ENCODE data around the gene OR2G6. TPM values are rescaled to one million over a fixed set of nuclear protein-coding genes. Genes with fewer than 3 reads are reported as not detected.

Gene OR2G6
- total and polyA plus RNA-seq, 9 of the 15 experiments (the other 6 are each of a cell fraction or from before 2014, with no cell fraction given) = not detected

GRCh38 chr1:248521856-248522255 is 14.0 kb downstream of the OR2G6 start:
- intact Hi-C loops (cut with micrococcal nuclease) (loop anchor here (10.0 kb wide), 1 partner anchor 57 kb away; no protein-coding TSS in a partner anchor), in situ Hi-C loops (cut with MboI) (no loop called here)
- Histone ChIP-seq H3K4me1 (replicated peaks in 1 of 2; ENCODE audit: control insufficient read depth in 2 of 2, insufficient read depth in 2 of 2, low read length in 2 of 2) (no peaks in the 10 kb centered on the region), H3K4me3 (no peak overlapping the region), H3K27ac (ENCODE audit: extremely low read depth, low read depth, low read length) (no peak overlapping the region), H3K79me2 (ENCODE audit: control insufficient read depth, insufficient read depth, low read length) (no peaks in the 10 kb centered on the region), H3K9ac (ENCODE audit: insufficient read depth in 1 of 2, low read depth in 2 of 2, low read length in 2 of 2) (no peak overlapping the region), H3K9me1 (ENCODE audit: control insufficient read depth, insufficient read depth, low read length) (no peaks in the 10 kb centered on the region), H4K20me1 (replicated peaks; ENCODE audit: control insufficient read depth, insufficient read depth, low read length) (no peaks in the 10 kb centered on the region), H3K27me3 (ENCODE audit: control insufficient read depth in 2 of 2, insufficient read depth in 2 of 2, low read length in 2 of 2) (no peaks in the 10 kb centered on the region), H2AFZ (ENCODE audit: low read depth, low read length) (no peak overlapping the region), H3K36me3 (ENCODE audit: control insufficient read depth, insufficient read depth, low read length) (no peaks in the 10 kb centered on the region), H3K9me3 (replicated peaks; ENCODE audit: control insufficient read depth, insufficient read depth, low read depth, low read length) (no peaks in the 10 kb centered on the region), H3K4me2 (ENCODE audit: insufficient read depth, low read length) (no peak overlapping the region)
- ChIA-PET CTCF (ENCODE audit: low intra/inter-chr PET ratio) (no interaction called here), POLR2A (no interaction called here)
- no peak for FAIRE-seq
- ATAC-seq = no peak
- no peak for DNase-seq (ENCODE audit: extremely low read depth in 1 of 4, low spot score in 3 of 4)
- no TSS peak for BruUV-seq (replicated peaks)
- under 1% methylated on average over 12 of the region's 12 CpGs for WGBS (ENCODE audit: insufficient coverage, low coverage, missing lambda C conversion rate)
- TF ChIP-seq HEY1 (CRISPR knock-in tag; IDR thresholded peaks at IDR 0.05; ENCODE audit: borderline replicate concordance) = no peak
- TF ChIP-seq ZNF24 (IDR thresholded peaks at IDR 0.05) = no peak
- TF ChIP-seq RBM14 (IDR thresholded peaks at IDR 0.05; ENCODE audit: borderline replicate concordance, insufficient read depth, low read depth, low read length) = no peak
- no peak for TF ChIP-seq CREB3L1 (IDR thresholded peaks at IDR 0.05; ENCODE audit: borderline replicate concordance, low read depth)
- TF ChIP-seq SPI1 (IDR thresholded peaks at IDR 0.05; ENCODE audit: borderline replicate concordance, low read depth, low read length) = no peak
- no peak for TF ChIP-seq PTTG1 (tag; IDR thresholded peaks at IDR 0.05; ENCODE audit: low read depth)
- no peak for TF ChIP-seq RFX7 (CRISPR knock-in tag; IDR thresholded peaks at IDR 0.05)
- TF ChIP-seq TAF9B (IDR thresholded peaks at IDR 0.05; ENCODE audit: partially characterized antibody) = no peak
- no peak for TF ChIP-seq ZNF3 (CRISPR knock-in tag; IDR thresholded peaks at IDR 0.05)
- TF ChIP-seq MCM7 (IDR thresholded peaks at IDR 0.05) = no peak
- no peak for TF ChIP-seq TEAD2 (tag; IDR thresholded peaks at IDR 0.05)
- no peak for TF ChIP-seq HNRNPUL1 (IDR thresholded peaks at IDR 0.05; ENCODE audit: low read length)
- no peak for TF ChIP-seq SIN3B (IDR thresholded peaks at IDR 0.05; ENCODE audit: low read depth)
- TF ChIP-seq CCNT2 (IDR thresholded peaks at IDR 0.05; ENCODE audit: borderline replicate concordance, extremely low read depth, insufficient read length, low read depth, low read length) = no peak

Measured in K562 (cell line).